DMS79 treated with DMSO at 0.1 percent for 48 hours (cell line): ENCODE measurements around the gene DSG4.

ENCODE experiments used
- DNase-seq: peaks from one replicate; lab custom pipeline; 2025; lab: John Stamatoyannopoulos, UW

DSG4 gene

DNA sequence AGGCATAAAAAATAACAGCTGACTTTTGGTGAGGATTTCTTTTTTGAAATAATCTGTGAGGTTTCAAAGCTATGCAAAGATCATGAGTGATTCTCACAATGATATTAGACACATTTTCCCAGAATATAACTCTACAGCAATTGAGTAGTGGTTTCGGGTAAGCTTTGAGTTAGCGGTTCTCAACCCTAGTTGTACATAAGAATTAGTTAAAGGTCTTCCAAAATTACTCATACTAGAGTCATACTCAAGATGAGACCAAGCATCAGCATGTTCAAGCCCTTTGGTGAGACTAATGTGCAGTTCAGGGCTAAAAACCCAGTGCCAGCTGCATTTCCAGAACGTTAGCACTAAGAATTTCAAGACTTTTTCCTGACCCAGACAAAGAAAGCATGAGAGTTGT lies 31.1 kb downstream of the DSG4 start:
- DNase-seq: no peak

DNA sequence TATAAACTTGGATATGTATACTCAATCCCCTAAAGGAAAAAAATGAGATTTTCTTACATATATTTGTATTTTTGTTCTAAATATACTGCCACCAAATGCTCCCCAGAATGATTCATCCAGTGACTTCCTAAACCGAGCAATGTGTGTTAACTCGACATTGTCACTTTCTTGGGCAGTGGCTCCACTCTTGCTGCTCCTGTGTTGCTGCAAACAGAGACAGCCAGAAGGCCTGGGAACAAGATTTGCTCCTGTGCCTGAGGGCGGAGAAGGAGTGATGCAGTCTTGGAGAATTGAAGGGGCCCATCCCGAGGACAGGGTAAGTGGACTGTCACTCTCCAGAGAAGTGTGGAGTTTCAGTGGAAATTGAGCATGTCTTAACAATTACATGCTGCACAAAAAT lies 32.7 kb downstream of the DSG4 start:
- no peak for DNase-seq

DNA sequence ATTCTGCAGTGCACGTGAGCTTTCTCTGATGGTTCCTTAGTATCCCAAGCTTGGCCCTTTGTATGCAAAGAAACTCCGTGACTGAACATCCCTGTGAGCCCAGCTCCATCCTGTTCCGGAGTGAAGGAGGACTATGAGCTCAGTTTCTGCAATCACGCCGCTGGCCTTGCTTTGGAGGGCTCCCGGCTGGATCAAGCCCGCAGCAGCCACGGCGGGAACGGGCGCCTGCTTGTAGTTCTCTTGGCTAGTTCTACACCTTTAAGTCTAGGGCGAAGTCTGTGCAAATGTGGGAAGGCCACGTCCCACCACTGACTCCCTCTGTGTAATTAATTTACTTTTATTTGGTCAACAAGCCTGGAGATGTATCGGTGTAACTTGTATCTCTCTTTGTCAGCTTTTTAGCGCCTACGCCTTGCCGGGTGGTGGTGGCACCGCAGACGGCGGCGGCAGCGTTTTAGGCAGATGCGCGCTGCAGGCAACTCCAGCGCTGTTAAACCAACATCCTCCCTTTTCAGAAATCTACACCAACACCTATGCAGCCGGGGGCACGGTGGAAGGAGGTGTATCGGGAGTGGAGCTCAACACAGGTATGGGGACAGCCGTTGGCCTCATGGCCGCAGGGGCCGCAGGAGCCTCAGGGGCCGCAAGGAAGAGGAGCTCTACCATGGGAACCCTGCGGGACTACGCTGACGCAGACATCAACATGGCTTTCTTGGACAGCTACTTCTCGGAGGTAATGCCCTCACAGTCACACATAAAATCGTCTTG lies 34.3 kb downstream of the DSG4 start:
- DNase-seq: no peak

DNA sequence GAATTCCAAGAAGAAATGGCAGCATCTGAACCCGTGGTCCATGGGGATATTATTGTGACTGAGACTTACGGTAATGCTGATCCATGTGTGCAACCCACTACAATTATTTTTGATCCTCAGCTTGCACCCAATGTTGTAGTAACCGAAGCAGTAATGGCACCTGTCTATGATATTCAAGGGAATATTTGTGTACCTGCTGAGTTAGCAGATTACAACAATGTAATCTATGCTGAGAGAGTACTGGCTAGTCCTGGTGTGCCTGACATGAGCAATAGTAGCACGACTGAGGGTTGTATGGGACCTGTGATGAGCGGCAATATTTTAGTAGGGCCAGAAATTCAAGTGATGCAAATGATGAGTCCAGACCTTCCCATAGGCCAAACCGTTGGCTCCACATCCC lies 36.6 kb downstream of the DSG4 start:
- DNase-seq: no peak

DNA sequence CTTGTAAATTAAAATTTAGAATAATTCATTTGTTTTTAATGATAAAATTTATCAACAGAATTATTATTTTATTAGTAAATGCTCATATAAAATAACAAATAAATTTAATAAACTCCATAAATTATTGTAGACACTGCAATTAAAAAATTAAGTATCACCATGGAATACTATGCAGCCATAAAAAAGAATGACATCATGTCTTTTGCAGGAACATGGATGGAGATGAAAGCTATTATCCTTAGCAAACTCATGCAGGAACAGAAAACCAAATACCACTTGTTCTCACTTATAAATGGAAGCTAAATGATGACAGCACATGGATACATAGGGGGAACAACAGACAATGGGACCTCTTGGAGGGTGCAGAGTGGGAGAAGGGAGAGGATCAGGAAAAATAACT lies 41.3 kb downstream of the DSG4 start:
- DNase-seq: no peak

DNA sequence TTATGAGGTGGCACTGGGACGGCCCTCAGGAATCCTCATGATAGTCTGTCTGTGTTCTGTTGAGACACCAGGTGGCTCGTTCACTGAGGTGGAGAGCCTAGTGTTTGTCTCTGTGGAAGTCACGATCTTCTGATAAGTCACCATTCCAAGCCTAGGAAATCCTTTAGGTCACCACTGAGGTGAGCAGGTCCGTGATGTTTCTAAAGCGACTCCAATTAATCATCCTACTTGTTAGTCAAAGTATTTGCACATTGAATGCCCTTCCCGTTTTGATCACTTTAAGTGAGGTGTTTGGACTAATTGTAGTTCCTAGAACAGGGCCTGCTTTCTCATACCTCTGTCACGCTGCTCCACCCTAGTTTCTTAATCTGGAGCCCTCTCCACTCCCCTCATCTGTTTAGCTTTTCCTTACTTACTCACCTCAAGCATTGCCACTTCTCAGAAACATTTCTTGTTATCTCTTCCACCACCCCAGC lies 42.9 kb downstream of the DSG4 start:
- DNase-seq: no peak

DNA sequence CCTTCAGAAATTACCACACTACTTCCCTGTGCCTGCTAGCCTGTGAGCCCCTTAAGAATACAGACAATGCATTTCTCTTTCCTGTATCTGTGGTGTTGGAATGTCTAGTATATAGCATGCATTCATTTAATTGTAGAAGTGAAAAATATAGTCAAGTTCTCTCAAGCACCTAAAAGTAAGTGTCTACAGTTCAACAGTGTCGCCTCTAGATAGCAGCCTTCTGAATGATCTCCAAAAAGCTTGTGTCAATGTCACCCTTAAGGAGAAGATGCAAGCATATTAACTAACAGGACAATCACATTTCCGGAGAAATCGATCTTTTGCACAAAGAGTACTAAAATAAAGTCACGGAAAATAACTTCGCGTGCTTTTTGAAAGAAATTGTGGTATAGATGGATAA lies 43.5 kb downstream of the DSG4 start:
- DNase-seq: no peak

DNA sequence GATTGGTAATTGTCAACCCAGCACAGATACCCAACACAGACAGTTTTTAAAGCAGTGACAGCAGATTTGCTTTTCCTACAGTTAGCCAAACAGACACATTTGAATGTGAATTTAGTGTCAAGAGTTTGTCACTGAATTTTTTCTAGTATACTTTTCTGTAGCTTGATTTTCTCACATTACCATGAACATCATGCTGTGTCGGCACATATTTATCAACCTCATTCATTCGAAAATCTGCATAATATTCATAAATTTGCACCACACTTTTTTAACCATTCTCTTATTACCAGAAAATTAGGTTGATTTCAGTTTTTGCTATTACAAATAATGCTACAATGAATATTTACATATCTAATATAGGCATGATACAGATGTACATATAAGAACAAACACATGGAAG lies 43.9 kb downstream of the DSG4 start:
- DNase-seq: no peak

DNA sequence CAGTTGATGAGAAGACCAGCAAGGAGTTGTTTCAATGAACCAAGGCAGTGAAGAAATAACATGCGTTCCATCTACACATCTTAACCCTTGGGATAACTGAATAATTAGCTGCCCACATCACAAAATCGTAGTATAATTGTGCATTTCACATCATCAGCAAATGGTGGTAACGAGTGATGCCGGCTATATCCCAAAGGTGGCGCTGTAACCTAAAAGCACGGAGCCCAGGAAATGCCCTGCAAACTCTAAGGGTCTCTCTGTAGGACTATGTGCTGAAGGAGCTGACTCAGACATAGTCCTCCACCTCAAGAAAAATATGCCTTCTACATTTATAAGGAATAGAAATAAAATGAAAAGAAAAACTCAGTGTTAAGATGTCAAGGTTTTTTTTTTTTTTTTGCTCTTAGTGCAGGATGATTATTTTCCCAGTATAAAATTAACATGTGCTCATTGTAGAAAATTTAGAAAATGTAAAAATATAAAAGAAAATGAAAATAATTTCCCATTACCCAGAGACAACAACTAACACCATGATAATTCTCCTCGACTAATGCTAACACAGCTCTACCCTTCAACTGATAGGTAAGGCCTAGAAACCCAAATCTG lies 47.9 kb downstream of the DSG4 start:
- no peak for DNase-seq

DNA sequence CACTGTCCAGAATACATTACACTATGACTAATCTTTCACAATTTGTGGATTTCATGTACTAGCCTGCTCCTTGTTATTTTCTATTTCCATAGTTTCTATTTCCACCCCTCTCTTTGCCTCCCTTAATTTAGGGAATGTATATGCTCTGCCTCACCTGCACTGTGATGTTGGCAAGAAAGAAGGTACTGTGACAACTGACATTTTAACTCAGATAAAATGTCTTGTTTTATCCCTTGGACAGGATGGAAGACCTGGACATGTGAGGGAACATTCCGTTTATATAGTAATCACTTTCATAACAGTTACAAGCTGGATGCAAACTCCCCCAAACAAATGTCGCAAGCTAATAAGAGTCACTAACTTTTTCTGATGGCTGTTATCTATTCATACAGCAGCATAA lies 49.4 kb downstream of the DSG4 start:
- no peak for DNase-seq

DNA sequence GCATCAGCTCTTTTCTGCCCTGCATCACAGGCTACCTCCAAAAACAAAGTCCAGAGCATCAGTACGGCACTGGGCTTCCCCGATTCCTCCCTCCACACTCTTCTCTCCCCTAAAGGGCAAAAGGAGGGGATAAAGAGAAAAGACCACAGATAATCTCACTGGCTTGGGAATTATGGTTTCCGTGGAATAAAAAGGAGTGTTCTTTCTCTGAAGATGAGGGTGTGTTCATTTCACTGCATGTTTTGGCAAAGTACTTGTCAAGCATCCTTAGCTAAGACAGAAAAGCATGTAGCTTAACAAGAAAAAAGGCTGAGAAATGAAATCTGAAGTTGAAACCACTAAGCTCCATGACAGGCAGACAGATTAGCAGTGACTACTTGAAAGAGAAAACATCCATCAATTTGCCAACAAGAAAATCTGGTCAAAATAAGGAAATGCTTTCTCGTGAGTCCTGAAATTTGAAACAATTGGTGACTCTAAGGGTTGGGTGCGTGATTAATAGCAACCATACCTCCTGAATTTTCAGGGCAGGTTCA lies 50.4 kb downstream of the DSG4 start:
- DNase-seq: no peak

DNA sequence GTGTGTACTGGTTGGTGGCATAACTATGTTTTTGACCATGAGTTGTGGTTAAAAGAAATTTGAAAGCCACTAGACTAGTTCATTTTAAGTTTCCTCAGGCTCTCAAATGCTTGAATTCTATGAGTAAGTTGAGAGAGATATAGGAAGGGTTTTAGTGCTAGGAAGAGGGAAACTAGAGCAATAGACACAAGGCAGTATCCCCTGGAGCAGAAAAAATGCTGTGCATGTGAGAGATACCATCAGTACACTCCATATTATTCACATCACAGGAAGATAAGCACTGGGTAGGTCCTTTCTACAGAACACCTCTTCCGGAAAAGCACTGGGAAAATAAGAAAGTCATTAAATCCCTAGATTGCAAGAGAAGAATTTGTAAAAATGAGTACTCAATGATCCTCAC lies 51.6 kb downstream of the DSG4 start:
- DNase-seq: no peak

DNA sequence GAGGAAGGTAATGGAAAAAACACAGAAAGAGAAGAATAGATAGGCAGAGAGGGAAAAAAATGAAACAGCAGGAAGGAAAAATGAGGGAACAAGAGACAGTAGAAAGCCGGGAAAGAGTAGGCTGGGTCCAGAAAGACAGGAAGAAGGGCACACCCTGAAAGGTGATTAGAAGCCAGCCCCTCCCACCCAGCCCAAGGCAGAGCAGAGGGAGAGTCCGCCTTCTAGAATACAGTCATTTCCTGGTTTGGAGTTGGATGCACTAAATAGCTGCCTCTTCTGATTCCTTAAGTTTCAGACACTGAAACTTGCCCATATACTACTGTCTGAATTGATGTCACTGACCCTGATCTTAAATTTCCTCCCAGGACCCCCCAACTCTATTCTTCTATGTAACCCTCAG lies 53.0 kb downstream of the DSG4 start:
- DNase-seq: no peak

DNA sequence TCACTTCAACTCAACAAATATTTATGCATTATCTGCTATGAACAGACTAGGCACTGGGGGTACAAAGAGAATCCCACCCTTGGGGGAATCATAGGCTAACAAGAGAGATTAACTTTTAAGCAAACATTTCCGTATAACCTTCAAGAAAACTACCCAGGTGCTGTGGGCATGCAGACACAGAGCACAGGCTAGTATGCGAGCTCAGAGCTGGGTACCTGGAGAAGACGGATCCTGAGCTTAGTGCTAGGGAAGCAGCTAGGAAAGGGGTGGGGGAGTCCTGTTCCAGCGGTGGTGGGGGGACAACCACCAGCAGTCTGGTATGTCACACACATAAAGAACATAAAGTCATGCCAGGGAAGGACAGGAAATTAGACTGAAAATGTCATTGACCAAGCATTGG lies 53.5 kb downstream of the DSG4 start:
- no peak for DNase-seq

DNA sequence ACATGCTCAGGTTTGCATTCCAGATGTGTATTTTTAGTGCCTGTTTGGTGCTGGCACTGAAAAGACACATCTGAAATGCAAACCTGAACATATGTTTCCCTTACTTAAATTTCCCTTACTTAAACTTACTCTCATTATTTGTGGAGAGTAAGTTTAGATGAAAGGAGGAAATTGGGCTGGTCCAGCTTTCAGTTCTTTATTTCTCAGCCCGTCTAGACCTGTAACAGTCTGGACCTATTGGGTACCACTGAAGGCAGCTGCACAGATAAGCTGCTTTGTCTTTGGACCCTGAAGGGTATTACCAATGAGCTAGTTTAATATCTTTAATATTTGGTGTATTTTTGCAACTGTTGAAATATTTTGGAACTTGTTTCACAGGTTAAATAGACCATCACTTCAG lies 54.0 kb downstream of the DSG4 start:
- DNase-seq: no peak

DNA sequence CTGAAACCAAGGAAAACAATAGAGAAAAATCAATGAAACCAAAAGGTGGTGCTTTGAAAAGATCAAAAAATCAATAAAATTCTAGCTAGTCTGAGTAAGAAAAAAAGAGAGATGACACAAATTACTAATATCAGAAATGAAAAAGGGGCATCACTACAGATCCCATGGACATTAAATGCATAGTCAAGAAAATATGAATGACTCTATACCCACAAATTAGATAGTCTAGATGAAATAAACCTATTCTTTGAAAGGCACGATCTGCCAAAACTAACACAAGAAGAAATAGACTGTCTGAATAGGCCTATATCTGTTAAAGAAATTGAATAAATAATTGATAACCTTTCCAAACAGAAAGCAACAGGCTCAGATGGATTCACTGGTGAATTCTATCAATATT lies 55.7 kb downstream of the DSG4 start:
- DNase-seq: no peak

DNA sequence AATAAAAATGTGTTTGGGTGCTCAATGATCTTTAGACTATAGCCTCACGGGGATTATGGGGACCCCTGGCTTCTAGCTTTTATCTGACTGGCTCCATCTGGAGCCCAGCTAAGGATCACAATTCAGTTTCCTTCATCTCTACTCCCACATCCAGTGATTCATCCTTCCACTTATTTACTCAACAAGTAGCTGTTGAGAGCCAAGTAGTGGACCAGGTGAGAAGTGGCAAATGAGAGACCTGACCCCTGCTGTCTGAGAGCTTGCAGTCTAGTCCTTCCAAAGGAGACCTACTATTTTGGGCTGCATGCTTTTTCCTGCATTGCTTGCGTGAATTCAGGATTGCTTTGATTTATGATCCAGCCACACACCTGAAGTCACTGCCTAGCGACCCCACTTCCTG lies 60.2 kb downstream of the DSG4 start:
- DNase-seq: no peak

DNA sequence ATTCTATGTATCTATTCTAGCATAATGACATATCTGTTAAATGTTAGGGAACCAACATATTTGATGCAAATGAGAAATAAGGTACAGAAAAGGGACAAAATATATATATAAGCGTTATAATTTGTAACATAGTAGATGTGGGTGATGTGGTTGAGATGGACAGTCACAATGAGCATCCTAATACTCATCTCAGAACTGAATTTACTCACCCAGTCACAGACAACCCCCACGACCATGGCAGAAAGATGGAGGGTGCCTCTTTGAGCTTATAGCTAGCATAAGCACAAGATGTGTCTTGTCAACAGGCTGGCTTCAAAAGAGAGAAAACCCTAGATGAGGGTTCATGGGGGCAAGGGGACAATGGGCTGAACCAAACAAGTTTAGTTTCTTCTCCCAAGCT lies 61.8 kb downstream of the DSG4 start:
- DNase-seq: no peak

DNA sequence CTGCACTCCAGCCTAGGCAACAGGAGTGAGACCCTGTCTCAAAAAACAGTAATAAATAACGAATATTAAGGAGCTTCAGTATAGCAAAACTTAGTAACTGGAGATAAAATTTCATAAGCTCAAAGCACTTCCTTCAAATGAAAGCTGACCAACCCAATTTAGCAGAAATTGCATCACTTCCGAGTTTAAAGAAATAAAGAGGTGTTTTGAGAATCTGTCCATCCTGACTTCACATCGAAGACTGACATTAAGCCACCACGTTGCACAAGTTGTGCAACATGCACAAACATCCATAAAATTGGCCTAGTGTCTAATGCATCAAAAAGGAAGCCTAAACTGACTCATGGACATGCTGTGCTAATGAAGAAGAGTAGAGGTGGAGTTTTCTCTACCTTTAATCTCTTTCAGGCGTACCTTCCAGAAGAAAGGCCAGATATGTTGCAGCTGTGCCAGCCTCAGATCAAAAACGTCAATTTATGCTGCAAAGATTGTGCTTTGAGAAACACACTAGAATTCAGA lies 63.3 kb downstream of the DSG4 start:
- no peak for DNase-seq

DNA sequence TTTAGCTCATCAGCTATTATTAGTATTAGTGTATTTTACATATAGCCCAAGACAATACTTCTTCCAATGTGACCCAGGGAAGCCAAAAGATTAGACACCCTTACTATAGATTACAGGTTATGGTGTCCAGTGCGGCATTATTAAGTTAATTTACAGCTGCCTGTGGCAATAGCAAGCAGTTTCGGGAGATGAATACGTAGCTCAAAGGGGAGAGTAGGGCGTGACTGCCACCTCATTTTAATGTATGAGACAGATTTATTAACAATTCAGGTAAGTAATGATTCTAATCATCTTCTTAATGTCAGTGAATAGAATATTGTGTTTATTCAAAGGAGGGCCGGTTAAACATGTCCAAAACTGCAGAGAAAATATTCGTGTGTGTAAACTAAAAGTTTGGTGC lies 64.2 kb downstream of the DSG4 start:
- DNase-seq: no peak

DNA sequence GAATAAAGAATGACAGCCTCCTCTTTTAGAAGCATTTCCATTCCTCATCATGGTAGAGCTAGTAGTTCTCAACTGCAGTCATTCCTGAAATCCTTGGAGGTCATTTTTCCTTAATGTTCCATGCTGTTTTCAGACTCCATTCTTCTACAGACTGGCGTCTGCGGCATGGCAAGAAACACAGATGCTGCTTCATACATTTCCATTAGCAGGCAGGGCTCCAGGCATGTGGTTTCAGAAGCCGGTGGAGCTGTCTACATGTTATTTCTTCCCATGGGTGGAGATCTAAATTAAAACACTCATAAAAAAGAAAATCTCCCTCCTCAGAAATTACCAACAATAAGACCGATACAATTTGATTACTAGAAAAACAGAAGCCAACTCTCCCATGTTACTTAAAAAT lies 64.9 kb downstream of the DSG4 start:
- no peak for DNase-seq

DNA sequence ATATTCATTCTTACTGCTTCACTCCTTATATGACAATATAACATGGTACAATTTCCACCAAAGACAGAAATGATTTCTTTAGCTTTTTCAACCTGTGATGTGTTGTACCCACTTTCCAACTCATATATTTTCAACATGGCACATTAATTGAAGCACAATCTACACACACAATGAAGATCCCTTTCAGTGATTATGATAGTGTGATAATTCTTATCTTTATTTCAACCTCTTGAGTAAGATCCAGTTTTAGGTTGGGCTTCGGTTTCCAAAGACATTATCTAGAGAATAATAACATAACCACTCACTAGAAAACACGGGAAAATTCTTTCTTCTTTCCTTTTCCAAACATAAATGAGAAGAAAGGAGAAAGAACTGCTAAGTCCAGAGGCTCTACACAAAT lies 67.6 kb downstream of the DSG4 start:
- no peak for DNase-seq

DNA sequence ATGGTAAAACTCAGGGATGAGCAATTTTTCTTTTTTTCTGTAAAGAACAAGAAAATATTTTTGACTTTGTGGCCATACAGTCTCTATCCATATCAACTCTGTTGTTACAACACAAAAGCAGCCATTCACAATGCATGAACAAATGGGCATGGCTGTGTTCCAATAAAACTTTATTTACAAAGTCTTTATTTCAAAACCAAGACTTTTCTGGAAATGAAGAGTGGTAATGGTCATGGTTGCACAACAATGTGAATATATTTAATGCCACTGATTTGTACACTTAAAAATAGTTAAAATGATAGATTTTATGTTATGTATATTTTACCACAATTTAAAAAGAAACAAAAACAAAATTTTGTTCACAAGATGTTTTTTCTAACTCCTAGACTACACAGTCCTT lies 69.3 kb downstream of the DSG4 start:
- no peak for DNase-seq

DNA sequence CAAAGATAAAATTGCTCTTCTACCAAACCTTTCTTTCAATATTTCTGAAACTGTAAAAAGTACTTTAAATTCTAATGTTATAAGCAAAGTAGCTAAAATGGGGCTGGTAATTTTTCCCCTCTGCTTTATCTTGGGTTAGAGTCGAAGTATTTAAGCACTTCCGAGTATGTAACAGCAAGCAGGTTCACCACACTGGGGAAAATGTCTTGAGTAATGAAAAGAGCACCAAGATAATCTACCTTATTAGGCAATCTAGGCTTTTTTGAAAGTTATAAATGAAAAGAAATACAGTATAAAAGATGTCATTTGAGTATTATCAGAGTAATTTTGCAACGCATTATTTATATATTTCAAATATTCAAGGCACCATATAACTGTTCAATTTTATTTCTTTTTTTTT lies 70.3 kb downstream of the DSG4 start:
- DNase-seq: no peak
